A549 (cell line): ENCODE measurements around the gene ASPN. TPM values are rescaled to one million over a fixed set of nuclear protein-coding genes. Genes with fewer than 3 reads are reported as not detected.

Source experiments
- ATAC-seq, 2 experiments: fragments of 200-7000 bp in 1 of 2; fragments of >200 bp in 1 of 2; cut with Nextera tagmentation in 1 of 2; cut with Tn5 transposase in 1 of 2; 3 replicates each; pipeline versions ENCODE4 v1.8.0 to v1.9.1; 2018 to 2020; ENCODE audit warnings: mild to moderate bottlenecking in 1 of 2, moderate library complexity in 1 of 2
- CTCF ChIA-PET: fragments of 300-600 bp; sonication (Branson Sonifier 250); formaldehyde crosslinking; extraction: SDS; loops from one replicate; lab custom pipeline; 2021; ENCODE audit warnings: antibody characterized with exemption, inconsistent platforms; lab: Yijun Ruan, JAX
- POLR2A ChIA-PET: fragments of 350-600 bp; formaldehyde crosslinking; extraction: SDS; loops from one replicate; lab custom pipeline; 2021; ENCODE audit warnings: antibody characterized with exemption, inconsistent platforms; lab: Yijun Ruan, JAX
- DNase-seq, 2 experiments: peaks; one replicate each; pipeline versions ENCODE4 v3.0.0 to v3.0.0-alpha.2; 2011 to 2016; ENCODE audit warnings: low read depth in 1 of 2, low spot score in 1 of 2
- FAIRE-seq: peaks from 2 replicates; lab custom pipeline; 2011; peaks lifted over from hg19 to GRCh38; lab: Jason Lieb, UNC
- H3K27ac ChIP-seq, 2 experiments: fragments of >200 bp; sonication (Bioruptor Twin); formaldehyde crosslinking; 3 replicates each; pipeline ENCODE4 v1.5.1; 2016 to 2017
- H3K4me1 ChIP-seq: fragments of >200 bp; sonication (Bioruptor Twin); formaldehyde crosslinking; 3 replicates; pipeline ENCODE4 v1.6.1; 2016
- H3K4me2 ChIP-seq: fragments of >200 bp; sonication (Bioruptor Twin); formaldehyde crosslinking; 3 replicates; pipeline ENCODE4 v1.6.1; 2016
- H3K4me3 ChIP-seq: fragments of >200 bp; sonication (Bioruptor Twin); formaldehyde crosslinking; 3 replicates; pipeline ENCODE4 v1.5.1; 2016
- H3K9me3 ChIP-seq: fragments of >200 bp; sonication (Bioruptor Twin); formaldehyde crosslinking; 3 replicates; pipeline ENCODE4 v1.6.1; 2016
- ATOH8 ChIP-seq: fragments of 250-450 bp; sonication (Bioruptor Pico); IDR thresholded peaks from 2 replicates; pipeline ENCODE4 v1.5.0; 2020; ENCODE audit warnings: low read depth, mild to moderate bottlenecking, moderate library complexity
- BHLHE40 ChIP-seq: IDR thresholded peaks from 2 replicates; pipeline ENCODE4 v1.6.1; 2012; ENCODE audit warnings: low read depth, low read length, inconsistent platforms
- CEBPB ChIP-seq, 2 experiments: fragments of >200 bp in 1 of 2; sonication (Bioruptor Twin) in 1 of 2; formaldehyde crosslinking in 1 of 2; IDR thresholded peaks; 2 replicates each; pipeline ENCODE4 v1.6.1; 2012 to 2016
- CTCF ChIP-seq: fragments of >200 bp; sonication (Bioruptor Twin); formaldehyde crosslinking; IDR thresholded peaks from 3 replicates; pipeline ENCODE4 v1.5.1; 2016
- EHMT2 ChIP-seq: fragments of 200-600 bp; sonication (generic); IDR thresholded peaks from 2 replicates; pipeline ENCODE4 v1.6.1; 2016; ENCODE audit warnings: antibody characterized with exemption, low read depth, mild to moderate bottlenecking, moderate library complexity
- ESRRA ChIP-seq: fragments of 150-350 bp; IDR thresholded peaks from 2 replicates; pipeline ENCODE4 v1.6.1; 2014; ENCODE audit warnings: mild to moderate bottlenecking, low read length, borderline replicate concordance
- FOSB ChIP-seq: fragments of 250-450 bp; sonication (Bioruptor Pico); IDR thresholded peaks from 2 replicates; pipeline ENCODE4 v1.5.0; 2020; ENCODE audit warnings: mild to moderate bottlenecking, moderate library complexity
- FOSL2 ChIP-seq, 2 experiments: fragments of 450-650 bp in 1 of 2; fragments of >200 bp in 1 of 2; sonication (Bioruptor Twin) in 1 of 2; formaldehyde crosslinking; IDR thresholded peaks; 2 replicates each; pipeline versions ENCODE4 v1.5.0 to v1.6.1; 2016 to 2020; ENCODE audit warnings: mild to moderate bottlenecking in 1 of 2, moderate library complexity in 1 of 2
- GATA3 ChIP-seq: IDR thresholded peaks from 2 replicates; pipeline ENCODE4 v1.6.1; 2012; ENCODE audit warnings: borderline replicate concordance
- HDAC2 ChIP-seq: fragments of 200-600 bp; sonication (generic); IDR thresholded peaks from 2 replicates; pipeline ENCODE4 v1.6.1; 2016
- HOXB13 ChIP-seq: fragments of 250-450 bp; sonication (Bioruptor Pico); IDR thresholded peaks from 2 replicates; pipeline ENCODE4 v1.5.0; 2020; ENCODE audit warnings: low read depth, mild to moderate bottlenecking, moderate library complexity
- HOXB5 ChIP-seq: fragments of 250-450 bp; sonication (Bioruptor Pico); IDR thresholded peaks from 2 replicates; pipeline ENCODE4 v1.5.0; 2020; ENCODE audit warnings: mild to moderate bottlenecking, moderate library complexity
- JUNB ChIP-seq: fragments of >200 bp; sonication (Bioruptor Twin); formaldehyde crosslinking; IDR thresholded peaks from 2 replicates; pipeline ENCODE4 v1.6.1; 2016
- KDM1A ChIP-seq: fragments of 200-600 bp; sonication (generic); IDR thresholded peaks from 2 replicates; pipeline ENCODE4 v1.6.1; 2016; ENCODE audit warnings: low read depth, mild to moderate bottlenecking
- MAZ ChIP-seq: fragments of 150-350 bp; IDR thresholded peaks from 2 replicates; pipeline ENCODE4 v1.6.1; 2014; ENCODE audit warnings: antibody characterized with exemption, low read depth, low read length, borderline replicate concordance
- MYC ChIP-seq: IDR thresholded peaks from 2 replicates; pipeline ENCODE4 v1.6.1; 2012; ENCODE audit warnings: mild to moderate bottlenecking, inconsistent platforms, low read length, improper control_type of control experiment, borderline replicate concordance
- NPAS2 ChIP-seq: fragments of 250-450 bp; sonication (Bioruptor Pico); IDR thresholded peaks from 2 replicates; pipeline ENCODE4 v1.8.0; 2022; ENCODE audit warnings: mild to moderate bottlenecking, moderate library complexity, borderline replicate concordance
- NR3C1 ChIP-seq: fragments of >200 bp; sonication (Bioruptor Twin); formaldehyde crosslinking; IDR thresholded peaks from 3 replicates; pipeline ENCODE4 v1.6.1; 2017
- PBX3 ChIP-seq: IDR thresholded peaks from 2 replicates; pipeline ENCODE4 v1.6.1; 2012
- PHF8 ChIP-seq: fragments of 200-600 bp; sonication (generic); IDR thresholded peaks from 2 replicates; pipeline ENCODE4 v1.6.1; 2016; ENCODE audit warnings: low read depth, mild to moderate bottlenecking, antibody characterized with exemption, moderate library complexity, borderline replicate concordance
- POLR2AphosphoS2 ChIP-seq: conservative IDR thresholded peaks from 2 replicates; pipeline ENCODE4 v1.6.1; 2012; ENCODE audit warnings: low read length, improper control_type of control experiment, inconsistent platforms
- RAD21 ChIP-seq, 2 experiments: fragments of >200 bp in 1 of 2; sonication (Bioruptor Twin) in 1 of 2; formaldehyde crosslinking in 1 of 2; IDR thresholded peaks in 1 of 2; conservative IDR thresholded peaks in 1 of 2; 2 replicates in 1 of 2; 3 replicates in 1 of 2; pipeline ENCODE4 v1.6.1; 2012 to 2018; ENCODE audit warnings: inconsistent platforms in 1 of 2
- SMC3 ChIP-seq: fragments of >200 bp; sonication (Bioruptor Twin); formaldehyde crosslinking; IDR thresholded peaks from 3 replicates; pipeline ENCODE4 v1.6.1; 2018; ENCODE audit warnings: inconsistent platforms
- USF2 ChIP-seq: fragments of 450-650 bp; IDR thresholded peaks from 2 replicates; pipeline ENCODE4 v1.6.1; 2014; ENCODE audit warnings: antibody characterized with exemption
- ZFP36 ChIP-seq: fragments of 450-650 bp; IDR thresholded peaks from 2 replicates; pipeline ENCODE4 v1.6.1; 2014; ENCODE audit warnings: borderline replicate concordance; ENCODE audit not compliant: partially characterized antibody
- WGBS: methylation state at CpG from one replicate; pipeline ENCODE4 v1.1.6; 2017; ENCODE audit errors: missing lambda C conversion rate; 5-methylcytosine and 5-hydroxymethylcytosine counted together
- polyA plus RNA-seq, 4 experiments: library from polyadenylated mRNA; depleted of rRNA in 3 of 4; stranded (reverse); fragments of >200 nt; fragmentation: RNase III in 1 of 4; extraction: RNeasy Plus Mini Kit Qiagen cat#74134 plus additional on column Dnase treatment in 1 of 4; gene quantifications; 2 replicates in 3 of 4; 3 replicates in 1 of 4; pipeline ENCODE4 v1.2.3, GENCODE V29; 2011 to 2017

The ASPN gene
- polyA plus RNA-seq, 2 of the 4 experiments (the other 2 are of a cell fraction) = not detected

GRCh38 chr9:92518199-92518598 is 35.9 kb upstream of the ASPN start:
- no peak for TF ChIP-seq CTCF
- FAIRE-seq (no peak), ATAC-seq (no peak), DNase-seq (no peak)
- Histone ChIP-seq H3K4me2 (no peak overlapping the region), H3K27ac (no peak overlapping the region), H3K4me1 (no peaks in the 10 kb centered on the region), H3K9me3 (no peaks in the 10 kb centered on the region), H3K4me3 (no peak overlapping the region)
- POLR2A ChIA-PET = no interaction called here
- WGBS = 82% methylated on average over 4 of the region's 4 CpGs
- CTCF ChIA-PET = interaction anchor here (2.8 kb wide), 1 partner anchor 16 kb away, joined by 10 read pairs; no protein-coding TSS in a partner anchor

- ChIA-PET CTCF (interaction anchor here (2.8 kb wide), 1 partner anchor 15 kb away, joined by 10 read pairs; no protein-coding TSS in a partner anchor), POLR2A (no interaction called here)
- DNase-seq (no peak), FAIRE-seq (no peak), ATAC-seq (no peak)
- no peak for TF ChIP-seq MAZ
- no peak for TF ChIP-seq ZFP36
- TF ChIP-seq HOXB5 = no peak
- TF ChIP-seq HOXB13 (CRISPR knock-in tag) = no peak
- no peak for TF ChIP-seq ATOH8 (CRISPR knock-in tag)
- TF ChIP-seq HDAC2 = no peak
- no peak for TF ChIP-seq POLR2AphosphoS2
- no peak for TF ChIP-seq GATA3
- H3K4me1 ChIP-seq = no peaks in the 10 kb centered on the region
- no peaks in the 10 kb centered on the region for H3K9me3 ChIP-seq
- no peak overlapping the region for H3K4me3 ChIP-seq
- no peak overlapping the region for H3K27ac ChIP-seq
- H3K4me2 ChIP-seq = no peak overlapping the region
- 73% methylated on average over 3 of the region's 3 CpGs for WGBS
These were observed 34.7 kb upstream of the ASPN start for GRCh38 chr9:92517046-92517445.

DNA sequence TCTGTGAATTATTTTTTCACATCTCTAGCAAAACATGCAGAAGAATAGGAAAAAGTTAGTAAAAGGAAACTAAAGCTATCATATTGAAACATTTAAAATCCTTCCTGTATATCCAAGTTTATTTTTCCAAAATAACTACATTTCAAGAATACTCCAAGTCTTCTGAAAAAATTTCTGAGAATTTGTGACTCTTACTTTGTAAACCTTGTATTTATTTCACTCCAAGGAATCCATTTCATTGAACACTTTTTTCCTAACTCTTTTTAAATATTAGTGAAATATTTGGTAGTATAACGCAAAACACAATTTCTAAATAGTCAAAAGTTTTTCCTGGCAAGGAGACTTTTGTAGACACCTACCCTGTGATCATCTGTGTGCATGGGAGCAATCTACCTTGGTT is 34.2 kb upstream of the ASPN start:
- FAIRE-seq = no peak
- ChIA-PET POLR2A (no interaction called here), CTCF (interaction anchor here (2.8 kb wide), 1 partner anchor 14 kb away, joined by 10 read pairs; no protein-coding TSS in a partner anchor)
- Histone ChIP-seq H3K4me1 (no peaks in the 10 kb centered on the region), H3K27ac (no peak overlapping the region), H3K4me2 (no peak overlapping the region), H3K9me3 (no peaks in the 10 kb centered on the region), H3K4me3 (no peak overlapping the region)
- TF ChIP-seq GATA3 (no peak), NR3C1 (no peak), JUNB (no peak), FOSL2 (IDR thresholded peaks at IDR 0.05) (no peak), FOSL2 (CRISPR knock-in tag; IDR thresholded peaks at IDR 0.05) (no peak), RAD21 (conservative IDR thresholded peaks at IDR 0.05 in 1 of 2, IDR thresholded peaks at IDR 0.05 in 1 of 2) (no peak), CEBPB (IDR thresholded peaks at IDR 0.05) (no peak), EHMT2 (no peak), FOSB (CRISPR knock-in tag) (no peak), ESRRA (no peak), HDAC2 (no peak), BHLHE40 (no peak), PHF8 (no peak), PBX3 (no peak), HOXB5 (no peak), NPAS2 (no peak), KDM1A (no peak), USF2 (no peak), SMC3 (no peak), MYC (no peak)
- no peak for DNase-seq
- no peak for ATAC-seq
- WGBS = 93% methylated on average over 1 of the region's 1 CpG
